NCI-H187 treated with DMSO at 0.1 percent for 48 hours (cell line): Measurements from ENCODE around the gene TWIST2.

ENCODE experiments used
- DNase-seq: peaks from one replicate; lab custom pipeline; 2025; lab: John Stamatoyannopoulos, UW

Gene TWIST2

DNA sequence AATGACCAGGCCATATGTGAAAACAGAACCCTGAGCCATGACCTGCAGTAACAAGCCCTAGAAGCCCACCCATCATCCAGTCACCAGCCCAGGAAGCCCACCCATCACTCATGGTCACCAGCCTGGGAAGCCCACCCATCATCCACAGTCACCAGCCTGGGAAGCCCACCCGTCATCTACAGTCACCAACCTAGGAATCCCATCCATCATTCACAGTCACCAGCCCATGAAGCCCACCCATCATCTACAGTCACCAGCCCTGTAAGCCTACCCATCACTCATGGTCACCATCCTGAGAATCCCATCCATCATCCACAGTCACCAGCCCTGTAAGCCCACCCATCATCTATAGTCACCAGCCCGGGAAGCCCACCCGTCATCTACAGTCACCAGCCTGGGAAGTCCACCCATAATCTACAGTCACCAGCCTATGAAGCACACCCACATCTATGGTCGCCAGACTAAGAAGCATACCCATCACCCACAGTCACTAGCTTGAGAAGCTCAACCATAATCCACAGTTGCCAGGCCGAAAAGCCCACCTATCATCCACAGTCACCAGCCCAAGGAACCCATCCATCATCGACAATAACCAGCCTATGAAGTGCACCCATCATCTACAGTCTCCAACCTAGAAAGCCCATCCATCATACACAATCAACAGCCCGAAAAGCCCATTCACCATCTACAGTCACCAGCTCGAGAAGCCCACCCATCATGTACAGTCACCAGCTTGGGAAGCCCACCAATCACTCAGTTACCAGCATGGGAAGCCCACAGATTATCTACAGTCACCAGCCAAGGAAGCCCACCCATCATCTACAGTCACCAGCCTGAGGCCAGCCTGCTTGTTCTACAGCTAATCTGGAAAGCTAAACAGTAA lies 91.9 kb downstream of the TWIST2 start:
- no peak for DNase-seq

- DNase-seq = no peak
These were observed 92.9 kb downstream of the TWIST2 start for GRCh38 chr2:238940806-238941205.

DNA sequence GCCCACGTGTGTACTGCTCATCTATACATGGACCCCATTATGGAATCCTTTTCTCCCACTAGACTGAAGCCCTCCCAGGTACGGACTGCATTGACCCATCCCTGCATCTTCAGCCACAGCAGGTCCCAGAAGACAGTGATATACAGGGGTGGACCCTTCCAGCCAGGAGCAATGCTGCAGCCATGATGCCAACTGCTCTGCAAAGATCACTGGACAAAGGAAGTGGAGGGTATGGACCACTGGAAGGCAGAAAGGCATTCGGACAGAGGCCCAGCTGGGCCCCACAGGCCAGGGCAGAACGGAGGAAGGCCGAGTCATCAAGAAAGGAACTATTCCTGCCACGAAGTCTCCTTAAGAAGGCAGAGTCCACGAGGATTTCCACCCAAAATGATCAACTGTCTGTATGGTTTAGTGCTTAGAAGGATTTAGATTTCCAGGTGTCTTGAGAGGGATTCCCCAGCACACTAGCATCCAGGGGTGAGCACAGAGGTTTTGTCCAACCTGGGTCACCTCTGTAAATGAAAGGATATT lies 93.4 kb downstream of the TWIST2 start:
- DNase-seq = no peak

- no peak for DNase-seq
These were observed 94.3 kb downstream of the TWIST2 start for GRCh38 chr2:238942080-238942725.

DNA sequence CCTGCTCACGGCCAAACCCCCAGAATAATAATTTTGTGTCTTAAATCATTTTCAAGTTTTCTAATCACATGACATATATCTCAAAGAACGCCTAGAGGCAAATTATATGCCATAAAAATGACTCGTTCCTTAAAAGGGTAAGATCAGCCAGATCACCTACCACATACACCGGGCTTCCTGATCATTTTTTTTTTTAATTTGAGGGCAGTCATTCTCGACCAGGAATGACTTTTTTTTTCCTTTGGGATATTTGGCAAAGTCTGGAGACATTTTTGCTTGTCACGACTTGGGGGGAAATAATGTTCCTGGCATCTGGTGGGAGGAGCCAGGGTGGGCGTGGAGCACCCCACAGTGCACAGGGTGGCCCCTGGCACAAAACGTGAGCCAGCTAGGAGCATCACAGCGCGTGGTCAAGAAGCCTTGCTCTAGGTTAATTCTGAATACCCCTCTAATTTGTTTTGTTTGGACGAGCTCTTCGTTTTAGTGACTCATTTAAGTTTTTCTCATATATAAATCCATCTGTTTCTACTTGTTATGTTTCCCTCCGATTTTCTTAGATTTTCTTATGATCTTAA lies 94.9 kb downstream of the TWIST2 start:
- DNase-seq = no peak

- DNase-seq = no peak
These were observed 95.6 kb downstream of the TWIST2 start for GRCh38 chr2:238943338-238944067.

GRCh38 chr2:238945433-238946150 lies 97.7 kb downstream of the TWIST2 start:
- no peak for DNase-seq

GRCh38 chr2:238946318-238947242 lies 98.7 kb downstream of the TWIST2 start:
- DNase-seq = no peak

DNA sequence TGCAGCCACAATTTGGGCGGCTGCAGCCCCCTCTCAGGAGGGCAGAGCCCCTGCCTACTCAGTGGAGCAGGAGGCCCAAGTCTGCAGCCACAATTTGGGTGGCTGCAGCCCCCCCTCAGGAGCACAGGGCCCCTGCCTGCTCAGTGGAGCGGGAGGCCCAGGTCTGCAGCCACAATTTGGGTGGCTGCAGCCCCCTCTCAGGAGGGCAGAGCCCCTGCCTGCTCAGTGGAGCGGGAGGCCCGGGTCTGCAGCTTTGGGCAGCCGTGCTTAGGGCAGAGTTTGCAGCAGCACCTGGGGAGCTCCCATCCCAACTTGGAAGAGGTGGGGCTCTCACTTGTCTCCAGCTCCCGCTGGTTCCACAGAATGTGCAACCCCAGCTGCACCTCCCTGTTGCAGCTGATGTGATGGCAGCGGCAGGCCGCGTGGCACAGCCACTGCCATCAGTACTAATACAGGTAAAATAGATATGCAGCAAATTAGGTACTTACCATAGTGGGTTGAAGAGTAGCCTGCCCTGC lies 99.4 kb downstream of the TWIST2 start:
- no peak for DNase-seq

GRCh38 chr2:238947920-238948710 lies 100.2 kb downstream of the TWIST2 start:
- DNase-seq = no peak

DNA sequence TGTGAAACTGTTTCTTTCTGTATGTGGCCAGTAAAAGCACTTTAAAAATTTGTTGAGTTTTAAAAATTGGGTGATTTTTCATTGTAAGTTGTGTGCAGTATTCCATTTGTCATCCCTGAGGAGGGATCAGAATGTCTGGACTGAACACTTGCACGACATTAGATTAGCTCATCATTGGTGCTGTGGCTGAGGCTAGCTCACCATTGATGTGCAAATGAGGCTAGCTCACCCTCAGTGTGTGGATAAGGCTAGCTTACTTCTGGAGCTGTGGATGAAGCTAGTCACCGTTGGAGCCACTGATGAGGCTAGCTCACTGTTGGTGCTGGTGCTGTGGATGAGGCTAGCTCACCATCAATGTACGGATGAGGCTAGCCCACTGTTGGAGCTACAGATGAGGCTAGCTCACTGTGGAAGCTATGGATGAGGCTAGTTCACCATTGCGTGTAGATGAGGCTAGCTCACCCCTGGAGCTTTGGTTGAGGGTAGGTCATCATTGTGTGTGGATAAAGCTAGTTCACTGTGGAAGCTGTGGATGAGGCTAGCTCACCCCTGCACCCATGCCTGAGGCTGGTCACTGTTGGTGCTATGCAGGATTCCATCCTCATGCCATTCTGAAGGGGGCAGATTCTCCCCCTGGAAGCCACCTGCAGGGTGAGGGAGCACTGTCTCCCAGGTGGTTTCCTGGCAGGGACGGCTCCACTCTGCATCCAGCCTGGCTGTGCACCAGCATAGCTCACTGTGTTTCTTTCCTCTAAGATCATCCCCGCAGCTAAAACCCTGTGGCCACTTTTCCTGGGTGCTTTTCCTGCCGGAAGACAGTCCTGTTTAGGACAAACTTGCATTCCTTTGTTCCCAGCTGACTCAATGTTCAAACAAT lies 101.1 kb downstream of the TWIST2 start:
- DNase-seq = no peak

DNA sequence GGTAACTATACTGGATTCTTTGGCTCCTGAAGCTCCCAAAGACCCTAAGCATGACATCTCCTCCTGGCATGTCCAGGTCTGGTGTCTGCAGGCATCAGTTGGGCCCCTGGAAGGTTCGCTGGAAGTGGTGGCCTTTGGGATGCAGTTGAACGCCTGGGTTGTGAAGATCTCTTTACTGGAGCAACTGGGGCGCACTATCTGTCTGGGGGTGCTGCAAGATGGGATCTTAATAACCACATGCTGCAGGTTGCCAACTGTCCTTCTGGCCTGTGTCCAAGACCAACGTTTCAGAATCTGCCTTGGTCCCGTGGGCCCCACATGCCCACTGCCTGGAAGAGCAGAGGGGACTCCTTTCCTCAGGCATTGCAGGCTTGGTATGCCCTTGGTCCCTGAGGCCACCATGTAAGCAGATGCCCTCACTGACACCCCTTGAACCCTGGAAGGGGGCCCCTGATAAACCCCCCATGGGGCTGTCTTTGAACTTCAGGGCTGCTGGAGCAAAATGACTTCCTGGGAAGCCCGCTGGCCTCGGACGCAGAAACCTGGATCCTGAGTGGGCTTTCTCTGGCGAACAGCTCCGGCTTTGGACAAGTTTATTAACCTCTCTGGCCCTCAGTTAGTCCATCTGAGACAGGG lies 101.9 kb downstream of the TWIST2 start:
- DNase-seq = no peak

DNA sequence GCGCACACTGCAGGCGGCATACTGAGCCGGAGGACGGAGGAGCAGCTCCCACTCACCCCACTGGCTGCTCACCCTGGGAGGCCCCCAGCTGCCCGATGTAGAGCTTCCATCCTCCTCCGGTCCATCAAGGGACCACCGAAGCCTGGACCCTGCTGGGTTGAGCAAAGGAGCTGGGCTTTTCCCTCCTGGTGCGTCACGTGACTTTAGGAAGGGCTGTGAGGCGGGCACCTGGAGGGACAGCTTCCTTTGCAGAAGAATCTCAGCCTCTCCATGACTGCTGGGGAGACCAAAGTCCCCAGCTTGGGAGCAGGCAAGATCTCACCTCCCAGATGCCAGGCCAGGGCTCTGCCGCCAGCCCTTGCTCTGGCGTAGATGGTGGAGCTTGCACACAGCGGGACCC lies 102.7 kb downstream of the TWIST2 start:
- no peak for DNase-seq

DNA sequence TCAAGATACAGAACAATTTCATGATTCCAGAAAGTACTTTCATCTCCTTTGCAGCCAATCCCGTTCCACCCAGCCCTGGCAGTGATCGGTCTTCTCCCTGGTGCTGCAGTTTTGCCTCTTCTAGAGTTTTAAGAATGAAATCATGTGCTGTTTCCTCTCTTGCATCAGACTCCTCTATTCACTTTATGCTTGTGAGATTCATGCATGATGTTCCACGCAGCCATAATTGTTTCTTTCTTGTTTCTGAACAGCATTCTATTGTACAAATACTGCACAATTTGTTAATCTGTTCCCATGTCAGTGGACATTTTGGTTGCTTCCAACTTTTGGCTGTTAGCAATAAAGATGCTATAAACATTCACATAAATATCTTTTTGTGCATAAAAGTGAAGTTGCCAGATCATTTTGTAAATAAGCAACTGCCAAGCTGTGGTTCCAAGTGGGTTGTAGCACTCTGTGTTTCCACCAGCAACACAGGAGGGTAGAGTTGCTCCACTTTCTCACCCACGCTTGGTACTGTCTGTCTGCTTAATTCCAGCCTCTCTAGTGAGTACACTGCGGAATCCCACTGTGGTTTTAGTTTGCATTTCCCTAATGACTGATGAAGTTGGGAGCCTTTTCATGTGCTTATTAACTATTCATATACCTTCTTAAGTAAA lies 104.5 kb downstream of the TWIST2 start:
- no peak for DNase-seq

- DNase-seq = no peak
These were observed 107.1 kb downstream of the TWIST2 start for GRCh38 chr2:238954841-238955591.
